Activated CD4-positive, alpha-beta T cell treated with anti-CD3 and anti-CD28 coated beads, Interleukin-2, amount 10 ng/mL, durations not matched to agents 24 days and 14 days (primary cell): ENCODE results near the gene COA8. TPM values are rescaled to one million over a fixed set of nuclear protein-coding genes. Genes with fewer than 3 reads are reported as not detected.

ENCODE experiments used
- DNase-seq: peaks from one replicate; pipeline ENCODE4 v3.0.0; 2022
- H3K27ac Mint-ChIP-seq: one replicate; pipeline ENCODE4 v1.8.0; 2022; ENCODE audit warnings: mild to moderate bottlenecking, mixed read lengths
- H3K27me3 Mint-ChIP-seq: one replicate; pipeline ENCODE4 v1.8.0; 2022; ENCODE audit warnings: mixed read lengths
- H3K36me3 Mint-ChIP-seq: one replicate; pipeline ENCODE4 v1.8.0; 2022; ENCODE audit warnings: low read depth, mild to moderate bottlenecking, mixed read lengths
- H3K4me1 Mint-ChIP-seq: one replicate; pipeline ENCODE4 v1.8.0; 2021; ENCODE audit warnings: mixed read lengths
- H3K4me3 Mint-ChIP-seq: one replicate; pipeline ENCODE4 v1.8.0; 2022; ENCODE audit warnings: mild to moderate bottlenecking, moderate library complexity, mixed read lengths
- H3K9me3 Mint-ChIP-seq: one replicate; pipeline ENCODE4 v1.8.0; 2021; ENCODE audit warnings: mixed read lengths
- intact Hi-C: fragments of 100-400 bp; cut with micrococcal nuclease; formaldehyde crosslinking; loops from one replicate; pipeline ENCODE4 v1.15.1; 2023
- total RNA-seq: library from RNA; stranded (reverse); gene quantifications from 2 replicates; pipeline ENCODE4 v1.2.3, GENCODE V29; 2022

Gene COA8
- total RNA-seq, 1 donor from 2014 or later, result 41.2 TPM

GRCh38 chr14:103545915-103546651 lies 16.7 kb upstream of the COA8 start:
- Mint-ChIP-seq H3K27me3 (no peaks in the 10 kb centered on the region), H3K27ac (no peak overlapping the region), H3K4me1 (no peaks in the 10 kb centered on the region), H3K36me3 (no peaks in the 10 kb centered on the region), H3K9me3 (no peaks in the 10 kb centered on the region), H3K4me3 (no peak overlapping the region)
- intact Hi-C loops, result loop anchor here (1.0 kb wide), 2 partner anchors 28 to 46 kb away; no protein-coding TSS in a partner anchor
- DNase-seq, result no peak

- peak; percentile 93 for DNase-seq
- intact Hi-C loops, result loop anchor here (1.0 kb wide), 2 partner anchors 29 to 47 kb away; no protein-coding TSS in a partner anchor
- no peaks in the 10 kb centered on the region for H3K27me3 Mint-ChIP-seq
- no peaks in the 10 kb centered on the region for H3K9me3 Mint-ChIP-seq
- H3K4me3 Mint-ChIP-seq, result no peak overlapping the region
- no peak overlapping the region for H3K27ac Mint-ChIP-seq
- no peaks in the 10 kb centered on the region for H3K4me1 Mint-ChIP-seq
- no peaks in the 10 kb centered on the region for H3K36me3 Mint-ChIP-seq
Measured at GRCh38 chr14:103546652-103547454, 15.9 kb upstream of the COA8 start.

- Mint-ChIP-seq H3K36me3 (no peaks in the 10 kb centered on the region), H3K4me1 (no peaks in the 10 kb centered on the region), H3K9me3 (no peaks in the 10 kb centered on the region), H3K4me3 (no peak overlapping the region), H3K27ac (no peak overlapping the region), H3K27me3 (no peaks in the 10 kb centered on the region)
- intact Hi-C loops, result no loop called here
- no peak for DNase-seq
Measured at GRCh38 chr14:103547455-103547940, 15.3 kb upstream of the COA8 start.

- no peak for DNase-seq
- H3K4me1 Mint-ChIP-seq, result no peaks in the 10 kb centered on the region
- no peak overlapping the region for H3K4me3 Mint-ChIP-seq
- H3K27me3 Mint-ChIP-seq, result no peaks in the 10 kb centered on the region
- intact Hi-C loops, result no loop called here
- H3K27ac Mint-ChIP-seq, result no peak overlapping the region
- no peaks in the 10 kb centered on the region for H3K9me3 Mint-ChIP-seq
- H3K36me3 Mint-ChIP-seq, result no peaks in the 10 kb centered on the region
Measured at GRCh38 chr14:103547941-103548462, 14.8 kb upstream of the COA8 start.

GRCh38 chr14:103548463-103549351 lies 14.1 kb upstream of the COA8 start:
- no peaks in the 10 kb centered on the region for H3K9me3 Mint-ChIP-seq
- no peaks in the 10 kb centered on the region for H3K27me3 Mint-ChIP-seq
- no peak overlapping the region for H3K4me3 Mint-ChIP-seq
- DNase-seq, result no peak
- no peak overlapping the region for H3K27ac Mint-ChIP-seq
- intact Hi-C loops, result no loop called here
- no peaks in the 10 kb centered on the region for H3K36me3 Mint-ChIP-seq
- H3K4me1 Mint-ChIP-seq, result no peaks in the 10 kb centered on the region

GRCh38 chr14:103549361-103550311 lies 13.1 kb upstream of the COA8 start:
- Mint-ChIP-seq H3K27ac (no peak overlapping the region), H3K4me3 (no peak overlapping the region), H3K9me3 (no peaks in the 10 kb centered on the region), H3K36me3 (peaks cover under 1% of the 10 kb centered on the region), H3K27me3 (no peaks in the 10 kb centered on the region), H3K4me1 (no peaks in the 10 kb centered on the region)
- intact Hi-C loops, result no loop called here
- DNase-seq, result no peak

- Mint-ChIP-seq H3K27me3 (no peaks in the 10 kb centered on the region), H3K9me3 (no peaks in the 10 kb centered on the region), H3K27ac (no peak overlapping the region), H3K4me3 (no peak overlapping the region), H3K4me1 (no peaks in the 10 kb centered on the region), H3K36me3 (peaks cover 2% of the 10 kb centered on the region)
- intact Hi-C loops, result no loop called here
- DNase-seq, result no peak
Measured at GRCh38 chr14:103550451-103551337, 12.1 kb upstream of the COA8 start.

GRCh38 chr14:103551338-103551762 lies 11.4 kb upstream of the COA8 start:
- Mint-ChIP-seq H3K27ac (no peak overlapping the region), H3K36me3 (peaks cover 2% of the 10 kb centered on the region), H3K4me3 (no peak overlapping the region), H3K9me3 (no peaks in the 10 kb centered on the region), H3K27me3 (no peaks in the 10 kb centered on the region), H3K4me1 (no peaks in the 10 kb centered on the region)
- no peak for DNase-seq
- intact Hi-C loops, result no loop called here

GRCh38 chr14:103552011-103552845 lies 10.5 kb upstream of the COA8 start:
- no peaks in the 10 kb centered on the region for H3K9me3 Mint-ChIP-seq
- H3K27ac Mint-ChIP-seq, result no peak overlapping the region
- no peaks in the 10 kb centered on the region for H3K4me1 Mint-ChIP-seq
- H3K36me3 Mint-ChIP-seq, result peaks cover 2% of the 10 kb centered on the region
- no peak overlapping the region for H3K4me3 Mint-ChIP-seq
- intact Hi-C loops, result no loop called here
- no peaks in the 10 kb centered on the region for H3K27me3 Mint-ChIP-seq
- no peak for DNase-seq

- intact Hi-C loops, result no loop called here
- no peak overlapping the region for H3K4me3 Mint-ChIP-seq
- H3K27me3 Mint-ChIP-seq, result no peaks in the 10 kb centered on the region
- H3K4me1 Mint-ChIP-seq, result no peaks in the 10 kb centered on the region
- peaks cover 4% of the 10 kb centered on the region for H3K36me3 Mint-ChIP-seq
- DNase-seq, result no peak
- no peak overlapping the region for H3K27ac Mint-ChIP-seq
- H3K9me3 Mint-ChIP-seq, result no peaks in the 10 kb centered on the region
Measured at GRCh38 chr14:103552846-103553210, 9.9 kb upstream of the COA8 start.

- DNase-seq, result peak; percentile 52
- no peaks in the 10 kb centered on the region for H3K9me3 Mint-ChIP-seq
- H3K4me3 Mint-ChIP-seq, result no peak overlapping the region
- no peak overlapping the region for H3K27ac Mint-ChIP-seq
- H3K27me3 Mint-ChIP-seq, result no peaks in the 10 kb centered on the region
- H3K4me1 Mint-ChIP-seq, result peaks cover 19% of the 10 kb centered on the region
- peaks cover 28% of the 10 kb centered on the region for H3K36me3 Mint-ChIP-seq
- intact Hi-C loops, result no loop called here
Measured at GRCh38 chr14:103555559-103556337, 7.0 kb upstream of the COA8 start.
